Stimulated activated CD4-positive, alpha-beta T cell treated with anti-CD3 and anti-CD28 coated beads, TNF-alpha, amount 100 ng/mL, for 1 hour (primary cell): Measurements from ENCODE around the gene ANKRD30B.
"Not testable (repeated sequence)": the region's sequence is repeated elsewhere in the genome, so short reads cannot be mapped to it uniquely, and the experiment has no call there.

Experiments used
- DNase-seq, 3 donors: peaks; one replicate each; pipeline ENCODE4 v3.0.0-alpha.2; 2020; ENCODE audit warnings: low read depth in 3 of 3, low spot score in 1 of 3

ANKRD30B gene

GRCh38 chr18:14841607-14842006 is 93.6 kb downstream of the ANKRD30B start:
- not testable (repeated sequence) for DNase-seq

GRCh38 chr18:14851533-14851932 is 103.6 kb downstream of the ANKRD30B start:
- not testable (repeated sequence) for DNase-seq

DNA sequence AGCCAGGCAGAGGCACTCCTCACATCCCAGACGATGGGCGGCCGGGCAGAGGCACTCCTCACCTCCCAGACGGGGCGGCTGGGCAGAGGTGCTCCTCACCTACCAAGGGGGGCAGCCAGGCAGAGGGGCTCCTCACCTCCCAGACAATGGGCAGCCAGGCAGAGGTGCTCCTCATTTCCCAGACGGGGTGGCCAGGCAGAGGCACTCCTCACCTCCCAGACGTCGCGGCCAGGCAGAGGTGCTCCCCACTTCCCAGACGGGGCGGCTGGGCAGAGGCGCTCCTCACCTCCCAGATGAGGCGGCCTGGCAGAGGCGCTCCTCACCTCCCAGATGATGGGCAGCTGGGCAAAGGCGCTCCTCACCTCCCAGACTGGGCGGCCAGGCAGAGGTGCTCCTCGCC is 107.7 kb downstream of the ANKRD30B start:
- not testable (repeated sequence) for DNase-seq

- DNase-seq: not testable (repeated sequence)
Measured at GRCh38 chr18:14856256-14856655, 108.3 kb downstream of the ANKRD30B start.

GRCh38 chr18:14858514-14858913 is 110.5 kb downstream of the ANKRD30B start:
- DNase-seq: not testable (repeated sequence)

- not testable (repeated sequence) for DNase-seq
Measured at GRCh38 chr18:14859995-14860394, 112.0 kb downstream of the ANKRD30B start.

DNA sequence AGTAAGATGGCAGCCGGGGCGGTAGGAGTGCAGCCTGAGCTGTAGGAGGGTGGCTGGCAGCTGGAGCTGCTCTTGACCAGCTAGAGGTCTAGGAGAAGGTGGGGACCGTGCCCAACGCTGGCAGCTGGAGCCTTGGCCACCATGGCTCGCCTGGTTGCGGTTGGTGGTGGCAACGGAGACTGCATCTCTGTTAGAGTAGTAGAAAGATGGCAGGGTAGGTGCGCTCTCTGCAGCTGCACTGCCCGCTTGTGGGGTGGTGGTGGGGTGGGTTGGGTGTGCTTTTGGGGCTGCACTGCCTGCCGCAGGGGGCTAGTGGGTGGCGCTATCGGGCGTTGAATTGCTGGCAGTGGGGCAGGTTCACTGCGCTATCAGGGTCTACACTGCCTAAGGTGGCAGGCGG is 118.5 kb downstream of the ANKRD30B start:
- DNase-seq: not testable (repeated sequence)

GRCh38 chr18:14867988-14868387 is 120.0 kb downstream of the ANKRD30B start:
- not testable (repeated sequence) for DNase-seq

- not testable (repeated sequence) for DNase-seq
Measured at GRCh38 chr18:14868825-14869224, 120.9 kb downstream of the ANKRD30B start.

GRCh38 chr18:14878826-14879225 is 130.9 kb downstream of the ANKRD30B start:
- not testable (repeated sequence) for DNase-seq

GRCh38 chr18:14900435-14900834 is 152.5 kb downstream of the ANKRD30B start:
- DNase-seq: no peak
